GM10266 (cell line): ENCODE measurements around the gene SLC2A5.
A peak's percentile ranks its signal among the peaks of the same experiment; 100 is the strongest.

ENCODE experiments used
- DNase-seq: peaks from one replicate; pipeline ENCODE4 v3.0.0; 2012; ENCODE audit errors: extremely low spot score
- CTCF ChIP-seq: IDR thresholded peaks from 2 replicates; pipeline ENCODE4 v1.5.1; 2012; ENCODE audit warnings: mild to moderate bottlenecking, low read depth; ENCODE audit not compliant: control insufficient read depth, insufficient read depth; ENCODE audit errors: missing control alignments

The SLC2A5 gene

GRCh38 chr1:9020305-9020704 lies 49.1 kb downstream of the SLC2A5 start:
- no peak for DNase-seq
- no peak for TF ChIP-seq CTCF

- no peak for TF ChIP-seq CTCF
- DNase-seq: no peak
These were observed 49.5 kb downstream of the SLC2A5 start for GRCh38 chr1:9019896-9020295.

DNA sequence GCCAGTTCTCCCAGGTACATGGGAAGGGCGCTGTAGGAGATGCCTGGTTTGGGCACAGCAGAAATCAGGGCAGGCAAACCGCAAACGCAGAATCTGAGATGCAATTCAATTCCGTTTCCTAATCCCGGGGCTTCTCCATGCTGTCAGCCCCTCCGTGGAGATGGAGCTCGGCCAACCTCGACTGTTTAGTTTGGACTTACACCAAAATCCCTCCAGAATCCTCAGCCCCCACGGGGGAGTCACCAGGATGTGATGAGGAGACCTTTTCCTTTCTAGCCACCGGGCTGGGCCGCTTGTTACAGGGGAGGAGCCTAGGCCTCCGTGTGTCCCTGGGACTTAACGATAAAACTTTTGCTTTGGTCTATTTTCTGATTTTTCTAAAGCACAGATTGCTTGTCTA lies 51.1 kb downstream of the SLC2A5 start:
- DNase-seq: no peak
- no peak for TF ChIP-seq CTCF

DNA sequence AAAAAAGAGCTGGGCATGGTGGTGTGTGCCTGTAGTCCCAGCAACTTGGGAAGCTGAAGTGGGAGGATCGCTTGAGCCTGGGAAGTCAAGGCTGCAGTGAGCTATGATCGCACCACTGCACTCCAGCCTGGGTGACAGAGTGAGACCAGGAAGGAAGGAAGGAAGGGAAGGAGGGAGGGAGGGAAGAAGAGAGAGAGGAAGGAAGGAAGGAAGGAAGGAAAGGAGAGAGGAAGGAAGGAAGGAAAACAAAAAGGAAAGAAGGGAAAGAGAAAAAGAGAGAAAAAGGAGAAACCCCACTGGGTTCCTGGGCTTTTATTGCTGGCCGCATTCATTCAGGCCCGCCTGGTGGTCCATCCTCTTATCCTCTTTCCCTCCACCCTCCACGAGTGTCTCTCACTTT lies 53.0 kb downstream of the SLC2A5 start:
- no peak for DNase-seq
- TF ChIP-seq CTCF: no peak

DNA sequence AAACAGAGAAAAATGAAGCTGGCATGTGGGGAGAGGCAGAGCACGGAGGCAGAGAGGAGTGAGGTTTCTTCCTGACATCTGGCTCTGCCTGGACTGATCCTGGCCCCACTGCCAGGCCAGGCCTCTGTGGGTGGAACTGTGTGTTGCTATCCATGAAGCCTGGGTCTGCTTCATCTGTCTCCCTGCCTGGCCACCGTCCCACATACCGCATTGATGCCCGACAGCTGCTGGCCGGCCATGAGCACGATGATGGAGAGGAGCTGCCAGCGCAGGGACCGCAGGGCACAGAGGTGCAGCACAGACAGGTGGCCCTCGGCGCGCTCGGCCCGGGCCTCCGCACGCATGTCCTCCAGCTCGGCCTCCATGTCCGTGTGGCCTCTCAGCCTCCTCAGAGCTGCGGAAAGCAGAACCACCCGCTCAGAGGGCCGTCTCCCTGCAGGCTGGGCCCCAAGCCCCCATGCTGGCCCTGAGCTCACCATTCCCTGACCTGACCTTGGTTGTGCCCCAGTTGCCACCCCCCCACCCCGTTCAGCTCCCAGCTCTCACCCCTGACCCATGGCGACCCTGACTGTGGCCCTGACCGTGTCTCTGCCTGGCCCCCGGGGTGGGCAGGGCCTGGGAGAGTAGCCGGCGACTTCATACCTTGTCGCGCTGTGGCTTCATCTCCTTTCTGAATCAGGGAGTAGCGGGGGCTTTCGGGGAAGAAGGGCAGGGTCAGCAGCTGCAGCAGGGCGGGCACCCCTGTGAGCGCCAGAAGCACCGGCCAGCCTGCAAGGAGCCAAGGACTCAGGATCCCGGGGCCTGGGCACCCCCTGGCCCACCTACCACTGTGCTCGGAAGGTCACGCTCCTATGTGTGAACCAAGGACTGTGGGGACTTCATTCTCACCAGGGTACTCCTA lies 54.7 kb downstream of the SLC2A5 start:
- DNase-seq: no peak
- no peak for TF ChIP-seq CTCF

GRCh38 chr1:9013819-9014218 lies 55.6 kb downstream of the SLC2A5 start:
- no peak for TF ChIP-seq CTCF
- no peak for DNase-seq

- no peak for TF ChIP-seq CTCF
- peak; percentile 51 for DNase-seq
These were observed 58.6 kb downstream of the SLC2A5 start for GRCh38 chr1:9010781-9011323.
